Omental fat pad (tissue), 4 donors: Measurements from ENCODE around the gene RAPSN. TPM values are rescaled to one million over a fixed set of nuclear protein-coding genes. Genes with fewer than 3 reads are reported as not detected.

Experiments
- ATAC-seq: fragments of 150-250 bp; one replicate; pipeline ENCODE4 v1.9.1; 2016; ENCODE audit warnings: mild to moderate bottlenecking, moderate library complexity; ENCODE audit not compliant: low FRiP score
- DNase-seq: peaks from one replicate; pipeline ENCODE4 v3.0.0-alpha.2; 2019; ENCODE audit warnings: low spot score
- total RNA-seq, 4 donors: library from RNA; depleted of rRNA; stranded (reverse); fragments of >200 nt; gene quantifications; one replicate each; pipeline ENCODE4 v1.1.0, GENCODE V29; 2016
- TF ChIP-seq, protein P1 (sequence below), 3 donors: fragments of 450-650 bp; IDR thresholded peaks; one replicate each; pipeline ENCODE4 v1.5.1; 2016 to 2017; ENCODE audit warnings: antibody characterized with exemption in 3 of 3, mild to moderate bottlenecking in 3 of 3, moderate library complexity in 2 of 3

The RAPSN gene
- total RNA-seq, 4 donors from 2014 or later = 0.24 to 0.37 TPM; not detected in 2

DNA sequence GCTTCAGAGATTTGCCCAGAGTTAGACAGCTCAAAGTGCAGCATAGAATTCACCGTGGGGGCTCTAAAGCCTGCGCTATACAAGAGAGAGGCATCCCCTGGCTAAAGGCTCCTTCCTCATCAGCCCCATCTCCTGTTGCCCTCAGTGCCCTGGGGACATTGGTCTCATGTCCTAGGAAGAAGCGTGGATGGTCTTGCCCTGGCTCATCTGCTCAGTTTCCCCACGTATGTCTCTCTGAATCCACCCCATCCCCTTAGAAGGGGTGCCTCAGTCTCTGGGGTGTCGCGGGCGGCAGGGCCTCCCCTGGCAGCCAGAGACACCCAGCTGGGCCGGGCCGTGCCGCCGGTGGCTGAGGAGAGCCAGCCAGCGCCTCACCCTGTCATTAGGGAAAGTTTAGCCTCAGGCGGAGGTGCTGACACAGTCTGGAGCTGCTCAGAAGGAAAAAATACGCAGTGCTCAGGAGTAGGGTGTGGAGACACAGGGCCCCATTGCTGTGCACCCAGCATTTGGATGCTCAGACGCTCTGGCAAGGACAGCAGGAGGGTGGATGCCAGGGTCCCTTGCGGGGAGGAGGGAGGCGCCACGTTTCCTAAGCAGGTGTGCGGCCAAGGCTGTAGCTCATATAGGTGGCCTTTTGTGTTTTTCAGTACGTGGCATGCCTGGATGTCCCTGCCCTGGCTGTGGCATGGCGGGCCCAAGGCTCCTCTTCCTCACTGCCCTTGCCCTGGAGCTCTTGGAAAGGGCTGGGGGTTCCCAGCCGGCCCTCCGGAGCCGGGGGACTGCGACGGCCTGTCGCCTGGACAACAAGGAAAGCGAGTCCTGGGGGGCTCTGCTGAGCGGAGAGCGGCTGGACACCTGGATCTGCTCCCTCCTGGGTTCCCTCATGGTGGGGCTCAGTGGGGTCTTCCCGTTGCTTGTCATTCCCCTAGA is 39.2 kb downstream of the RAPSN start:
- DNase-seq = no peak
- TF ChIP-seq, protein P1, sequence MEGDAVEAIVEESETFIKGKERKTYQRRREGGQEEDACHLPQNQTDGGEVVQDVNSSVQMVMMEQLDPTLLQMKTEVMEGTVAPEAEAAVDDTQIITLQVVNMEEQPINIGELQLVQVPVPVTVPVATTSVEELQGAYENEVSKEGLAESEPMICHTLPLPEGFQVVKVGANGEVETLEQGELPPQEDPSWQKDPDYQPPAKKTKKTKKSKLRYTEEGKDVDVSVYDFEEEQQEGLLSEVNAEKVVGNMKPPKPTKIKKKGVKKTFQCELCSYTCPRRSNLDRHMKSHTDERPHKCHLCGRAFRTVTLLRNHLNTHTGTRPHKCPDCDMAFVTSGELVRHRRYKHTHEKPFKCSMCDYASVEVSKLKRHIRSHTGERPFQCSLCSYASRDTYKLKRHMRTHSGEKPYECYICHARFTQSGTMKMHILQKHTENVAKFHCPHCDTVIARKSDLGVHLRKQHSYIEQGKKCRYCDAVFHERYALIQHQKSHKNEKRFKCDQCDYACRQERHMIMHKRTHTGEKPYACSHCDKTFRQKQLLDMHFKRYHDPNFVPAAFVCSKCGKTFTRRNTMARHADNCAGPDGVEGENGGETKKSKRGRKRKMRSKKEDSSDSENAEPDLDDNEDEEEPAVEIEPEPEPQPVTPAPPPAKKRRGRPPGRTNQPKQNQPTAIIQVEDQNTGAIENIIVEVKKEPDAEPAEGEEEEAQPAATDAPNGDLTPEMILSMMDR (IDR thresholded peaks at IDR 0.05) = no peak
- no peak for ATAC-seq

DNA sequence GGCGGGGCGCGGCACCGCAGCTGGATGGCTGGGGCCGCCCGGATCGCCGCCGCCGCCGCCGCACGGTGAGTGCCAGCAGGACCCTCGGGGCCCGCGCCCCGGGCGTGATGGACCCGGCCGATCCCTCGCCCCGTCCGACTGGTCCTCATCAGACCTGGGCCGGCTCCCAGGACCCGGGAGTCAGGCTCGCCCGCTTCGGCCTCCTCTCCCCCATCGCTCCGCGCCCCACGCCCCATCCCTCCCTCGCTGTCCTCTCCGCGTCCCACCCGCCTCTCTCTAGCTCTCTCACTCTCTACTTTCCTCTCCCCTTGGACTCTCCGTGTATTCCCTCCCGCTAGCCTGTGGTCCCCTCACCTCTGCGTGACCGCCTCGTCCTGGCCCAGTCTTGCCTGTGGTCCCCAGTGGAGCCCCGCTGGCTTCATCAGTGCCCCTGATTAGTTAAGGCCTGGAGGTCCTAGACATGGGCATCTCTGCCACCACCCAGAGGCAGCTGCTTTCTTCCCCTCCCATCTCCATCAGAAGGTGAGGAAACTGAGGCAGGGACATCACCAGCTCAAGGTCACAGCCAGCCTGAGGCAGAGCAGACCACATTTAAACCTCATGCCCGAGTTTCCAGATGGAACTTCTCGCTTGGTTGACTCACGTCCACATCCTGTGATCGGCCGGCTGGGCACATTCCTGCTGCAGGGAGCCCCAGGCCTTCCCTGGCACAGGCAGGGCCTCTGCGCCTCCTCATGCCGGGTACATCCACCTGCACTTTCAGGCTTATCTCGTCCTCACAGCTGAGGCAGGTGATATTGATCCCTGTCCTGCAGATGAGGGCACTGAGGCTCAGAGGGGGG is 40.1 kb downstream of the RAPSN start:
- ATAC-seq (peak; percentile 11), DNase-seq (no peak)
- TF ChIP-seq, protein P1 (IDR thresholded peaks at IDR 0.05) = no peak

DNA sequence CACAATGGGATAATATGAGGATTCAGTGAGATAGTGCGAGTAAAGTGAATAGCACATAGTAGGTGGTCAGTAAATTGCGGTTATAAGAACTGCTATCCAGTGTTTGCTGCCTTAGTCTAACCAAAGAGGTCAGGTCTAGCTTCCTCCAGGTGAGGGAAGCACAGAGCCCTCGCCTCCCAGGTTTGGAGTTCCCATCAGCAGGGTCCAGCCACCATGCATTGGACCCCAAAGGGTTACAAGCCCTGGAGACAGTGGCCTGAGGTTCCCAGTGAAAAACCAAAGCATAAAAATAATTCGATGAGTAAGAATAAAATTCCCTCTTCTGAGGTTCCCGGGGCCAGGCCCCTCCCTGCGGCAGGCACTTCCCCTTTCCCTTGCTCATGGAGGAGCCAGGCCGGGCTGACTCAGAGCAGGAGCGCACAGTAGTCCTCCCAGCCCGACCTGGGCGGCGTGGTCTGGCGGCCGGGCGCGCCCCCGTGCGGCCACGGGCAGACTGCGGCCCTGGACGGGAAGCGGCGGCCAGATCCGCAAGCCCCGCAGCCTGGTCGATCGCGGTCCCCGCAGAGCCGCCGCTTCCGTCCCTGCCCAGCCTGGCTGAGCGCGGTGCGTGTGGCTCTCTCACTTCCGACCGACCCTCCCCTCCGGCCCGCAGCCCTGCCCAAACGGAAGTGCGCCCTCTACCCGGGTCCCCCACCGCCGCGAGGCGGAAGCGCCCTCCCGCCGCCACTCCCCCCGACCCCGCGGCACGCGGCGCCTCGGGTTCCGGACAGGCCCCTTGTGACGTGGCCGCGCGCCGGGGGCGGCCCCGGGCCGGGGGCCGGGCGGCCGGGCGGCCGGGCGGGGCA is 41.0 kb downstream of the RAPSN start, which contains the start of gene SLC39A13:
SLC39A13 (plus strand) TSS at position 845 of the 845 bp plus-strand sequence. CDS start 1,505 bp downstream, outside the sequence.
- TF ChIP-seq, protein P1 (IDR thresholded peaks at IDR 0.05) = peak in 2 of 3 donors; percentile 49 to 70
- ATAC-seq = peak; percentile 92

DNA sequence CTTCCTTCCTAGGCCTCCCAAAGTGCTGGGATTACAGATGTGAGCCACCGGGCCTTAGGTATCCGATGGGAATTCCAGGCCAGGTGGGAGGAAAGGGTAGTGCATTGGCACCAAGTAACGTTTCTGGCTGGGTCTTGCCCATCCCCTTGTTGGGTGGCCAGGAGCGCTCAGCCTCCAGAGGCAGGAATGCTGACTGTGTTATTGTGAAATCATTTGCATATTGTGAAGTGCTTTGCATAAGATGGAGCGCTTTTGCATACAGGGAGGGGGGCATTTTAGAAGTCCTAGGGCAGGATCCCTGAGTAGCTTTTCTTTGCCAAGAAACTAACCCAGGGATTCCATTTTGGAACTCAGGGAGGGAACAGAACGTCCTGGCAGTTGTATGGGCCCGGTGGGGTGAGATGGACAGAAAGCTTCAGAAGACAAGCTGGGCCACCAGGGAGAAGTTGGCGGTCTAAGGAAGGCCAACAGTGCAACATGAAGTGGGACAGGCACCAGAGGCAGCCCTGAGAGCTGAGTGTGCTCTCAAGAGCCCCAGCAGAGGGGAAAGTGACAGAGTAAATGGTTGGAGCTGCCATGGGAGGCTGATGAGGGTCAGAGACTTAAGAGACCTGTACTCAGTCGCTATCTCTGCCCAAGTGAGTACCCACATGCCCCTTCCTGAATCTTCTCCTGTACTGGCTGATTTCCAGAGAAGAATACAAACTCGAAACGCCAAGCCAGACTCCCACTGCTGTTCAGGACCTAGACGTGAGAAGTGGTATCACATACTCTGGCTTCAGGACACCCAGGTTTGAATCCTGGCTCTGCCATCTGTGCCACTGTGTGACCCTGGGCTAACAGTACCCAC is 41.8 kb downstream of the RAPSN start:
- ATAC-seq (peak; percentile 30), DNase-seq (no peak)
- TF ChIP-seq, protein P1 (IDR thresholded peaks at IDR 0.05) = no peak

More for the DNA sequence above, 41.0 kb downstream of the RAPSN start, which contains the start of gene SLC39A13:
- peak; percentile 70 for DNase-seq

DNA sequence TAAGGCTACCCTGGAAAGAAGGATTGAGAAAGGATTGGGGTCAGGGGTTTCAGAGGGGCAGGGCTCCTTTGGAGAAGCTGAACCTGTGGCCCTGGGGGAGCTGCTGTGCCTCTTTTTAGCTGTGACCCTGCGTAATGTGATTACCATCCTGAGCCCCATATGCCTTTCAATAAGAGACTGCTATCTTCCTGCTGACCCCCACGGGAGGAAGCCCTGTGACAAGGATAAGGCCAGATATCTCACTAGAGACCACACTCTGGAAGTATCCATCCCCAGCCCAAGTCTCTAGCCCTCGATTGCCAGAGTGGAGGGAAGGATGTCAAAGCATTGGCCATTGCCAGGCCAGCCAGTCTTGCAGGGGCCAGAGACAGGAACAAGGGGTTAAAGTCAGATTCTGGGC is 45.4 kb downstream of the RAPSN start:
- ATAC-seq = no peak
- TF ChIP-seq, protein P1 (IDR thresholded peaks at IDR 0.05) = no peak

More for the DNA sequence above, 45.4 kb downstream of the RAPSN start:
- DNase-seq = no peak
